Measurements from ENCODE around the gene SIGLEC15. TPM values are rescaled to one million over a fixed set of nuclear protein-coding genes. Genes with fewer than 3 reads are reported as not detected.

SIGLEC15 gene
- total and polyA plus RNA-seq, 9 donors: 0.06 to 0.44 (median 0.14) TPM

DNA sequence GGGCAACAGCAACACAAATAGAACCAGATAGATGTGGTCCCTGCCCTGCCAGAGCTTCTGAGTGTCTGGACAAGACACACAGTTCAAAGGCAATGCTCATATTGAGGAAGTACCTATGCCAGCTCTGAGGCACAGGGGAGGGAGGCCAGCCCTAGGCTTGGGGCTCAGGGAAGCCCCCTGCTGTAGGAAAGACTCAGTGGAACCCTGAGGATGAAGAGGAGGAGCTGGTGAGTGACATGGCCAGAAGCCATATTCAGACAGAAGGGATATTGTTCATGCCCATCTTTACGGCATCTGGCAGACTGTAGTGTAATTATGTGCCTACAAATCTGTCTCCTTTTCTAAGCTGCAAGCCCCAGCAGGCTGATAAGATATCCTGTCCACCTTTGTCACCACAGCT, 8.8 kb downstream of the SIGLEC15 start:
- WGBS (ENCODE audit: insufficient coverage): 50% methylated on average over 1 of the region's 1 CpG

DNA sequence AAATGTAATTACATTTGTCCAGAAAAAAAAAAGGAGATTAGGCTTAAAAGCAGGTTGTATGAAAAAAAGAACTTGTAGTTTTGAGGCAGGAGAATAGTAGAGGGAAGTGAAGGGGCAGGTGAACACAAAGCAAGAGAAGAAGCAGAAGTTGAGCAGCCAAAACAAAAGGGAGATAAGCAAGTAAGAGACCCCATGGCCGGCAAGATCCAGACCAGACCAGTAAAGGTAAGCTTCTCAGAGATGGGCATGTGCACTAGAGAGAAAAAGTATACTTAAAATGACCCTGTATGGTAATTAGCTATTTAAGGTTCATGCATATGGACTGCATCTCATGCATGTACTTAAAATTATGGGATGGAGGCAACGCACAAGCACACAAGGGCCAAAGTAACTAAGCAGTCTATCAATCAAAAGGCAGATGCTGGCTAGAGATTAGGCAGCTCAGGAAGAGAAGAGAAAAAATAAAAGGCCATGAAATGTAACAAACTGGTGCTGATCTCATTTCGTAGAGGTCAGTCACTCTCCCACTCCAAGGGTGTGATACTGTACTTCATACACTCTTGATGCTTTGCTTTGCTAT, 9.7 kb downstream of the SIGLEC15 start:
- WGBS (ENCODE audit: insufficient coverage): 73% methylated on average over 1 of the region's 3 CpGs
- no peak for DNase-seq
- H3K27me3 ChIP-seq (ENCODE audit: control insufficient read depth, insufficient read depth, low read length): peaks cover 63% of the 10 kb centered on the region

More for the DNA sequence above, 8.8 kb downstream of the SIGLEC15 start:
- peaks cover 8% of the 10 kb centered on the region for H3K4me1 ChIP-seq (ENCODE audit: control insufficient read depth, insufficient read depth, low read length)
- H3K36me3 ChIP-seq (ENCODE audit: control insufficient read depth, insufficient read depth, low read length): no peaks in the 10 kb centered on the region
- H3K27me3 ChIP-seq (ENCODE audit: control insufficient read depth, insufficient read depth, low read length): peaks cover 58% of the 10 kb centered on the region
- no peak for DNase-seq
- H3K9me3 ChIP-seq (replicated peaks; ENCODE audit: control insufficient read depth, low read depth, low read length): no peaks in the 10 kb centered on the region
- no peak overlapping the region for H3K4me3 ChIP-seq (ENCODE audit: low read length)
- no peak overlapping the region for H3K27ac ChIP-seq (ENCODE audit: low read length)

DNA sequence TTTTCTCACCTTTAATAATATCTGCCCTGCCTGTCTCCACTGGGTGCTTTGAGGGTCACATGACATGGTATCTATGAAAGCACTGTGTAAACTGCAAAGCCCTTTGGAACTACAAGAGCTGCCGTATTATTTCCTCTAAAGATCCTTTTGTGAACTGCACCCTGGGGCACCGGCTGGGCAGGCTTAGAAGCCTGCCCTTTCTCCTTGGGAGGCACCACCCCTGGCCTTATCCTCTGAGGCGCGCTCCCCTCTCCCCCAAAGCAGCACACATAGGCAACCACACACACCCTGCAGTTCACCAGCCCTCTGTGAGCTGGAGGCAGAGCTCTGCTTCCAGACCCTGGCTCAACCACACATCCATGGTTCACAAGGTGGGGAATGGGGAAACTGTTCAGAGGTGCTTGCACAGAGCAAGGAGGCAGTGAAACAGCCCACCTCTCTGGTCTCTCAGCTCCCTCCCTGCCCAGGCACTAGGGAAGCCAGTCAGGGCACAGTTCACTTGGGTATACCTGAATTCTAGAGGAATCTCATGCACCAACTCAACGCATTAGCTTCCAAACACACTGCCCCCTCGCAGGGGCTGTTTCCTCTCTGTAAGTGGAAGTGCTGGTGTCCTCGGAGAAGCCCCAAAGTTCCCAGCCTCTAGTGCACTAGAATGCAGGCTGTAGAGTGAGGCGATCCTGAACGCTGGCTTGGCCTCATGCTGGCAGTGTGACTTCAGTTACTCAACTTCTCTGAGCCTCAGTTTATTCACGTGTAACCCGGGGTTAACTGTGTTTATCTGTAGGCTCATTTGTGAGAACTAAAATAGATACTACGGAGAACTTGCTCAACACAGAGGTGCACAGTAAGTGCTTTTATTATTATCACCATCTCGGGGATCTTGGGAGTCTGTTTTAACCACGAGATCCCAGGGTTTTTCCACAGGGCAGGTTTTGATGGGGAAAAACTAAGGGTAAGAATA, 11.0 kb downstream of the SIGLEC15 start:
- Histone ChIP-seq H3K4me3 (ENCODE audit: low read length) (no peak overlapping the region), H3K27ac (ENCODE audit: low read length) (no peak overlapping the region), H3K27me3 (ENCODE audit: control insufficient read depth, insufficient read depth, low read length) (peaks cover 75% of the 10 kb centered on the region), H3K36me3 (ENCODE audit: control insufficient read depth, insufficient read depth, low read length) (no peaks in the 10 kb centered on the region), H3K9me3 (replicated peaks; ENCODE audit: control insufficient read depth, low read depth, low read length) (no peaks in the 10 kb centered on the region), H3K4me1 (ENCODE audit: control insufficient read depth, insufficient read depth, low read length) (peaks cover 8% of the 10 kb centered on the region)
- 61% methylated on average over 5 of the region's 14 CpGs for WGBS (ENCODE audit: insufficient coverage)
- DNase-seq: no peak

More for the DNA sequence above, 9.7 kb downstream of the SIGLEC15 start:
- H3K4me1 ChIP-seq (ENCODE audit: control insufficient read depth, insufficient read depth, low read length): peaks cover 8% of the 10 kb centered on the region
- H3K4me3 ChIP-seq (ENCODE audit: low read length): no peak overlapping the region
- no peaks in the 10 kb centered on the region for H3K36me3 ChIP-seq (ENCODE audit: control insufficient read depth, insufficient read depth, low read length)
- no peaks in the 10 kb centered on the region for H3K9me3 ChIP-seq (replicated peaks; ENCODE audit: control insufficient read depth, low read depth, low read length)
- H3K27ac ChIP-seq (ENCODE audit: low read length): no peak overlapping the region

DNA sequence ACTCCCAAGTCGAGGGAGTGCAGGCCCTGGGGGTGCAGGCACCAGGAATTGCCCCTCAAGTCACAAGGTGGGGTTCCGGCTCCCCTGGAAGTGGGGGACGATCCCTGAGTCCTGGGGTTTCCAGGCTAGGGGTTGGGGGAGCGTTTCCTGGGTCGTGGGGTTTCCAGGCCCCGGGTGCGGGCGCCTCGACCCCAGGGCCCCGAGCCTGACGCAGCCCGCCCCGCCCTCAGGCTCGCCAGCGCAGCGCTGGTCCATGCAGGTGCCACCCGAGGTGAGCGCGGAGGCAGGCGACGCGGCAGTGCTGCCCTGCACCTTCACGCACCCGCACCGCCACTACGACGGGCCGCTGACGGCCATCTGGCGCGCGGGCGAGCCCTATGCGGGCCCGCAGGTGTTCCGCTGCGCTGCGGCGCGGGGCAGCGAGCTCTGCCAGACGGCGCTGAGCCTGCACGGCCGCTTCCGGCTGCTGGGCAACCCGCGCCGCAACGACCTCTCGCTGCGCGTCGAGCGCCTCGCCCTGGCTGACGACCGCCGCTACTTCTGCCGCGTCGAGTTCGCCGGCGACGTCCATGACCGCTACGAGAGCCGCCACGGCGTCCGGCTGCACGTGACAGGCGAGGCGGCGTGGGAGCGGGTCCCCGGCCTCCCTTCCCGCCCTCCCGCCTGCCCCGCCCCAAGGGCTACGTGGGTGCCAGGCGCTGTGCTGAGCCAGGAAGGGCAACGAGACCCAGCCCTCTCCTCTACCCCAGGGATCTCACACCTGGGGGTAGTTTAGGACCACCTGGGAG, 12.0 kb downstream of the SIGLEC15 start:
- WGBS (ENCODE audit: insufficient coverage): 2% methylated on average over 83 of the region's 84 CpGs
- DNase-seq: peak; percentile 53
- H3K27ac ChIP-seq (ENCODE audit: low read length): no peak overlapping the region
- H3K27me3 ChIP-seq (ENCODE audit: control insufficient read depth, insufficient read depth, low read length): peaks cover 74% of the 10 kb centered on the region
- H3K4me3 ChIP-seq (ENCODE audit: low read length): no peak overlapping the region
- peaks cover 8% of the 10 kb centered on the region for H3K4me1 ChIP-seq (ENCODE audit: control insufficient read depth, insufficient read depth, low read length)
- H3K9me3 ChIP-seq (replicated peaks; ENCODE audit: control insufficient read depth, low read depth, low read length): no peaks in the 10 kb centered on the region
- no peaks in the 10 kb centered on the region for H3K36me3 ChIP-seq (ENCODE audit: control insufficient read depth, insufficient read depth, low read length)

DNA sequence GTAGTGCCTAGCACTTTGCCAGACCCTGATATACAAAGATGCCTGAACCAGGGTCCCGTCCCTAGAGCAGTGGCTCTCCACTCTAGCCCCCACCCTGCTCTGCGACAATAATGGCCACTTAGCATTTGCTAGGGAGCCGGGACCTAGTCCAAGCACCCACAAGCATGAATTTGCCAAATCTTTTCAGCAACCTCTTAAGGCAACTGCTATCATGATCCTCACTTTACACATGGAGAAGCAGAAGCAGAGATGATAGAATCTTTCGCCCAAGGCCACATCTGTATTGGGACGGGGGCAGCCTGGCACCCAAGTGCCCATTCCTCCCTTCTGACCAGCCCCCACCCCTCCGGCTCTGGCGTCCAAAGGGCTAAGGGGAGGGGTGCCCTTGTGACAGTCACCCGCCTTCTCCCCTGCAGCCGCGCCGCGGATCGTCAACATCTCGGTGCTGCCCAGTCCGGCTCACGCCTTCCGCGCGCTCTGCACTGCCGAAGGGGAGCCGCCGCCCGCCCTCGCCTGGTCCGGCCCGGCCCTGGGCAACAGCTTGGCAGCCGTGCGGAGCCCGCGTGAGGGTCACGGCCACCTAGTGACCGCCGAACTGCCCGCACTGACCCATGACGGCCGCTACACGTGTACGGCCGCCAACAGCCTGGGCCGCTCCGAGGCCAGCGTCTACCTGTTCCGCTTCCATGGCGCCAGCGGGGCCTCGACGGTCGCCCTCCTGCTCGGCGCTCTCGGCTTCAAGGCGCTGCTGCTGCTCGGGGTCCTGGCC, 13.0 kb downstream of the SIGLEC15 start:
- Histone ChIP-seq H3K27ac (ENCODE audit: low read length) (no peak overlapping the region), H3K4me3 (ENCODE audit: low read length) (no peak overlapping the region), H3K4me1 (ENCODE audit: control insufficient read depth, insufficient read depth, low read length) (peaks cover 8% of the 10 kb centered on the region), H3K36me3 (ENCODE audit: control insufficient read depth, insufficient read depth, low read length) (no peaks in the 10 kb centered on the region), H3K9me3 (replicated peaks; ENCODE audit: control insufficient read depth, low read depth, low read length) (no peaks in the 10 kb centered on the region), H3K27me3 (ENCODE audit: control insufficient read depth, insufficient read depth, low read length) (peaks cover 71% of the 10 kb centered on the region)
- 4% methylated on average over 51 of the region's 53 CpGs for WGBS (ENCODE audit: insufficient coverage)
- DNase-seq: no peak

DNA sequence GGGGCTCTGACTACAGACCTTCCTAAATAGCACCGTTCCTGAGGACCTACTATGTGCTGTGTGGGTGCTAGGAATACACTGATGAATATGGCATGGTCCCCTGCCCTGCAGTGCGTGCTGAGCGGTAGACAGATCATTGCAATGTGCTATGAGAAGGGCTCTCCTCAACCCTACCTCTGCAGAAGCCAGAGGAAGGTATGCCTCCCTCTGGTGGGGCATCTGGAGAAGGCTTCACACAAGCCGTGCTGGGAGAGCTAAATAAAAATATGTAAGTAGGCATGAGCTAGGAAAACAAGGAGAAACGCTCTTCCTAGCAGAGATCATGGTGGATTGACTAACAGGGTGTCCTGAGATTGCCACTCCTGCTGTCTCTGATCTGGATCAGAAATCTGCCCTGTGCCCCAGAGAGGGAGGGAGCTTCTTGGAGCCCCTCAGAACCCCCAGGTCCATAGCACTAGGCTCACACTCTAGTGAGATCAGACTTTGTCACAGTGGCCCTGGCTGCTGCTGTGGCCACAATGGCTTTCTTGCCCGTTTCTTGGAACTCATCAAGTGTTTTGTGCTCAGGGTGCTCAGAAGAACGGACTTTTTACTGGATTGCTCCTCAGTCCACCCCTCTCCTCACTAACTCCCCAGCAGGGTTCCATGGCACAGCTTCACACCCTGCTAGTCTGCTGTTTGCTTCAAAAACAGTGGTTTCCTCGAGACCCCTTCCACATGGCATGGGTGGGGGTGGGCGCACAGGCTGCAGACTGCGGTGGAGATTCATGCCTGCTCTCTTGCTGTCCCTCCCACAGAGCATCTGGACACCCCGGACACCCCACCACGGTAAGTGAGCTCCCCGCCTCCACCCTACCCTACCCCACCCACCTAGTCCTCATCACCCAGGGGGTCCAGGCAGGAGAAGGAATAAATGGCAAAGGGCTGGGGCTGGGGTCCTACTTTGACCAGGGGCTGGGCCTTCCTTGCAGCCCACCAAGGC, 14.2 kb downstream of the SIGLEC15 start:
- Histone ChIP-seq H3K4me1 (ENCODE audit: control insufficient read depth, insufficient read depth, low read length) (peaks cover 8% of the 10 kb centered on the region), H3K36me3 (ENCODE audit: control insufficient read depth, insufficient read depth, low read length) (no peaks in the 10 kb centered on the region), H3K27me3 (ENCODE audit: control insufficient read depth, insufficient read depth, low read length) (peaks cover 62% of the 10 kb centered on the region), H3K27ac (ENCODE audit: low read length) (no peak overlapping the region), H3K9me3 (replicated peaks; ENCODE audit: control insufficient read depth, low read depth, low read length) (no peaks in the 10 kb centered on the region), H3K4me3 (ENCODE audit: low read length) (no peak overlapping the region)
- 49% methylated on average over 5 of the region's 13 CpGs for WGBS (ENCODE audit: insufficient coverage)
- no peak for DNase-seq

DNA sequence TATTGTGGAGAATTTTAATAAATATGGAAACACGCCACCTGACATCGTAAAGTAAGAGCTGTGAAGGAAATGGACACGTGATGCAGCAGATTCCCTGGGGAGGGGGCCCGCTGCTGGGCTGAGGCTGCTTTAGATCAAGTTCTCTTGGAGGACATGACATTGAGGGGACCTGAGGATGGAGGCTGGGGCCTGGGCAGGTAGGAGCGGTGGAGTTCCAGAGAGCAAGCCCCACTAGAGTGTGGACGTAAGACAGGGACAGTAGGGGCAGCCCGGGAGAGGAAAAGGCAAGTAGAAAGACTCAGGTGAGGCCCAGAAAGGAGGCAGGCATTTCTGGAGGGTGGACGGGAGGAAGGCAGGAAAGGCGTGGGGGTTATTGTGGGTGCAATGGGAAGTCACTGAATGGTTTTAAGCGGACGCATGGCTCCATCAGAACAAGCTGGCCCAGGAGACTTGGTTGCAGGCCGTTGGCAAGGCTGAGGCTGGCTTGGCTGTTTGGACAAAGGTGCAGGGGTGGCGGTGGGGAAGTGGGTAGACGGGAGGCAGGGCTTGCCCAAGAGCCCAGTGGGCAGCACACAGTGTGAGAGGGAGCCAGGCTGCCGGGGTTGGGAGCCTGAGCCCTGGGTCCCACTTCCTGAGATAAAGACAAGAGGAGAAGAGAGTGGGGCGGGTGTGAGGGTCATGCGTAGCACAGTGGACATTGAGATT, 15.7 kb downstream of the SIGLEC15 start:
- H3K4me1 ChIP-seq (ENCODE audit: control insufficient read depth, insufficient read depth, low read length): peaks cover 8% of the 10 kb centered on the region
- DNase-seq: no peak
- WGBS (ENCODE audit: insufficient coverage): 62% methylated on average over 17 of the region's 17 CpGs
- H3K9me3 ChIP-seq (replicated peaks; ENCODE audit: control insufficient read depth, low read depth, low read length): no peaks in the 10 kb centered on the region
- peaks cover 49% of the 10 kb centered on the region for H3K27me3 ChIP-seq (ENCODE audit: control insufficient read depth, insufficient read depth, low read length)
- H3K36me3 ChIP-seq (ENCODE audit: control insufficient read depth, insufficient read depth, low read length): no peaks in the 10 kb centered on the region
- no peak overlapping the region for H3K4me3 ChIP-seq (ENCODE audit: low read length)
- H3K27ac ChIP-seq (ENCODE audit: low read length): no peak overlapping the region

DNA sequence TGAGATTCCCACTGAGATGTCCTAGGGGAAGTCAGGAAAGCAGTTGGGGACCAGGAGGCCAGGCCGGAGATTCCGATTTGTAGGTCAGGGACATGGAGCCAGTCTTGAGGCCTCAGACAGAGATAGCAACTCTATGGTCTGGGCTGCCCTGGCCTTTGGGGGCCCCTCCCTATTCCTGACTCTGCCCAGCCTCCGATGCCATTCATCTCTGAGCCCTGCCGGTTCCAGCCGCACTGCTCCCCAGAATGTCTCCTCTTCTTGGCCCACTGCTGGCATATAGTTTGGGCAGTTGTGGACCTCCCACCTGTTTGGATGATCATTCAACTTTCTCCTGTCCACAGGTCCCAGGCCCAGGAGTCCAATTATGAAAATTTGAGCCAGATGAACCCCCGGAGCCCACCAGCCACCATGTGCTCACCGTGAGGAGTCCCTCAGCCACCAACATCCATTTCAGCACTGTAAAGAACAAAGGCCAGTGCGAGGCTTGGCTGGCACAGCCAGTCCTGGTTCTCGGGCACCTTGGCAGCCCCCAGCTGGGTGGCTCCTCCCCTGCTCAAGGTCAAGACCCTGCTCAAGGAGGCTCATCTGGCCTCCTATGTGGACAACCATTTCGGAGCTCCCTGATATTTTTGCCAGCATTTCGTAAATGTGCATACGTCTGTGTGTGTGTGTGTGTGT, 16.4 kb downstream of the SIGLEC15 start:
- H3K9me3 ChIP-seq (replicated peaks; ENCODE audit: control insufficient read depth, low read depth, low read length): no peaks in the 10 kb centered on the region
- peaks cover 8% of the 10 kb centered on the region for H3K4me1 ChIP-seq (ENCODE audit: control insufficient read depth, insufficient read depth, low read length)
- no peak overlapping the region for H3K4me3 ChIP-seq (ENCODE audit: low read length)
- H3K36me3 ChIP-seq (ENCODE audit: control insufficient read depth, insufficient read depth, low read length): no peaks in the 10 kb centered on the region
- no peak for DNase-seq
- no peak overlapping the region for H3K27ac ChIP-seq (ENCODE audit: low read length)
- H3K27me3 ChIP-seq (ENCODE audit: control insufficient read depth, insufficient read depth, low read length): peaks cover 42% of the 10 kb centered on the region
- 87% methylated on average over 12 of the region's 12 CpGs for WGBS (ENCODE audit: insufficient coverage)

Data from muscle of leg (tissue), 11 donors.